HG02798 (cell line): Measurements from ENCODE around the gene DONSON.

ENCODE experiments used
- ATAC-seq: cut with Tn5 transposase; IDR thresholded peaks from one replicate; pipeline ENCODE4 v1.9.1; 2021; ENCODE audit warnings: mild to moderate bottlenecking; ENCODE audit not compliant: unreplicated experiment, poor library complexity

DONSON gene

DNA sequence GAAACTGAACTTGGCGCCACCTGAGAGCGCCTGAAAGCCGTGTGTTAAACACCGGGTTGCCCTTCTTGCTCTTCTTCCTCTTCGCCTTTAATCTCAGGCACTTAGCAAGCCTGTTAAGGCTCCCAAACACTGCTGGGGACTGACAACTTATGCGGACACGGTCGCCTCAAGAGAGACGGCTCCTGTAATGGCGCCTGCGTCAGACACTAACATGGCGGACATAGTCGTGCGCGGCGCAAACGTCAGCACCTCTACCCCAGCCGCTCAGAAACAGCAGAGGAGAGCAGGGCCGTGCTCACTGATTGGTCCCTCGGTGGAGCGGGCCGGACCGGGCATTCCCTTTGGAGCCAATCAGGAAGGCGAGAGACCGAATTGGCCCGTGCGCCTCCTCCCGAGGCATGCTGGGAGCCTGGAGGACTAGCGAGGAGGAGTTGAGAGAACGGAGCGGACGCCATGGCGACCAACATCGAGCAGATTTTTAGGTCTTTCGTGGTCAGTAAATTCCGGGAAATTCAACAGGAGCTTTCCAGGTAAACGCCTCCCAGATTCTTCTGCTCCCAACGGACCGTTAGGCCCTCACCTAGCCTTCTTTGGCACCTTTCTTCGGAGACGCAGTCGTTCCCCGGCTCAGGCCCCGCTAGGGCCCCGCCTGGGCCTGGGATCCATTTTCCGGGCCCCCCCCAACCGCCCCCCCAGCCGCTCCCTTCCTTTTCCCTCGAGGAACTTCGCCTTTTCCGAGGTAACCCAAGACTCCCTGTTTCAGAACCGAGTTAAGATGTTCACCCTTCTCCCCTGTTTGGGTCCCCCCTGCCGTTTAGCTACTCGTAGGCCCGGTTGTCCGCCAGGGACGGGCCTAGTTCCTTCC, 45.6 kb downstream of the DONSON start, which contains the start of gene SON:
Gene SON (plus strand): TSS at position 399 of the 865 bp plus-strand sequence. CDS start 55 bp downstream, at position 454.
- ATAC-seq: peak; percentile 94

DNA sequence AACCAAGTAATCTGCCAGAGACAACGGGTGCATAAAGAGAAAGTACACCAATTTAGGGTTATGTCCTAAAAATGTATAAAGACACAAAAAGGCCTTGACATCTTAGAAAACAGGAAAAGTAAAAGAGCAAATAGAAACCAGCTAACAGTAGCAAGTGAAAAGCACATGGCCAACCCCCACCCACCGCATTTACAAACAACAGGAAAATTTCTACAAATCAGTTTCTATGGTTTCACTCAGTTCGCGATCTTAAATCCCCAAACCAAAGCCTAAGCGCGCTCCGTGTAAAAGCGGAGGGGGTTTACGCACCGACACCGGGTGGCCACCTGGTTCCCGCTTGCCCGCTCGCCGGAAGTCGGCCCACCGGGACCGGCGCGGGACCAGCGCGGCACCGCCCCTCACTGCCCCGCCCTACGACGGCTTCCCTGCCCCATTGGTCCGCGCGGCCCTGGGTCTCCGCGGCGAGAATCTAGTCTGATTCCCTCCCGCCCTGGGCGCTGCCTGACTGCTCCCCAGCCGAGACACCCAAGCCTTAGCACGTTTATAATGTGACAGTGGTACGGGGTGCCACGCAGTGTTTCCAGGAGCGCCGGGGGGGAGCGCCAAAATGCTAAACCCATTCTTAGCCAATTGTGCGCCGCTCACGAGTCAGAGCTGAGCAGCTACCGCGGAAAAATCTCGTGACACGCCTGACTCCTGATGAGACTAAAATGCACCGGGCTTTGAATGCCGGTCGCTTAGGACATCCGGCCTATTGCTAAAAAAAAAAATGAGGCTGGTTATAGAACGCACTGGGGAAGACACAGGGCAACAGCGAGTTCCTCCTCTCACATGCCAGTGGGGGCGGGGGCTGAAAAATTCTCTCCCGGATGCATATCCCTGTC, 46.5 kb downstream of the DONSON start, which contains the start of gene GART:
Gene GART (minus strand): TSS at position 362 of the 884 bp plus-strand sequence. CDS start 2,802 bp downstream, outside the sequence.
- ATAC-seq: peak; percentile 64

- no peak for ATAC-seq
Measured at GRCh38 chr21:33541105-33541711, 47.3 kb downstream of the DONSON start.

DNA sequence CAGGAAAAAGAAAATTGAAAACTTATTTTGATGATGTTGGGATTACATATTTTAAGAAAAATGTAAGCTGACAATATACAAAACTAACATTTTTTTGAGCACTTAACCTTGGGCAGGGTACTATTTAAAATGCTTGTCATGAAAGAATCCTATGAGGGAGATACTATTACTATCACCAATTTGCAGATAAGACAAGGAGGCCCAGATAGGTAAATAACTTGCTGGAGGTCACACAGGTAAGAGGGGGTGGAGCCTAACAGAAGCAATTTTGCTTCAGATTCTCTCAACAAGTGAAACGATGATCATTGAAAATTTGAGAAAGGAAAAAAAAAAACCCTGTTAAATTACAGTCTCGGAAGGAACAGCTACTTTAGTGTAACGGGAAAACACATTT, 47.8 kb downstream of the DONSON start:
- ATAC-seq: no peak

DNA sequence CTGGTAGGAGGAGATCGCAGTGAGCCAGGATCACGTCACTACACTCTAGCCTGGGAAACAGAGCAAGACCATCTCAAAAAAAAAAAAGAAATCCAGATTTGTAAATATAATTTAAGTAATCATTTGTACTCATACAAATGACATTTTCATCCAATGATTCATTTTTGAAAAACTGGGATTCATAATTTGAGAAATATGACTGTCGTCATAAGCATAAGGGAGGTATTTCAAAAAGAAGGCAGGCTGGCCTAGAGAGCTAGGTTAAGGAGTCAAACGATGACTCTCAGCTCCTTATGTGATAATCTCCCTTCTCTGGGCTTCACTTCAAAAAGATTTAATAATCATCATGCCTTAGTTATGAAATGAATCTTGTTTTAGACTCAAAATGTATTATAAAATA, 48.9 kb downstream of the DONSON start:
- ATAC-seq: no peak

- no peak for ATAC-seq
Measured at GRCh38 chr21:33537212-33537611, 51.3 kb downstream of the DONSON start.

DNA sequence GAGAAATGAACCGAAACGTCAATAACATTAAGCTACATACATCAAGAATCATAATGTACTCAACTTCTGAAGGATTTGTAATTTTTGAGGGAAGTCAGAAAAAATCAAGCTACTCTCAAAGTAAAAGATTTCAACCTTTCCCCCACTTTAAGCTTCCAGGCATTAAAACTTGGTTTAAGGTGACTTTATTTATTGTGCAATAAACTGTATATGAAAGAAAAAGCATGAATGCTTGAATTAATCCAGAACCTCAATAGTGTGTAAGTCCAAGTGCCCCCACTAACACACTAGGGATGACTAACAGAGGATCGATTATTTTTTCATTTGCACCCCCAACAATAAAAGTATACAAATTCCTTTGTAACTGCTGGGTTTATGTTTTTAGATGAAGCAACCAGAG, 57.5 kb downstream of the DONSON start:
- ATAC-seq: no peak
